ENCODE data around the gene PHF11. TPM values are rescaled to one million over a fixed set of nuclear protein-coding genes. Genes with fewer than 3 reads are reported as not detected.

The PHF11 gene
- polyA plus RNA-seq, 3 donors from 2014 or later, result 67.1 to 79.2 (median 70.6) TPM

DNA sequence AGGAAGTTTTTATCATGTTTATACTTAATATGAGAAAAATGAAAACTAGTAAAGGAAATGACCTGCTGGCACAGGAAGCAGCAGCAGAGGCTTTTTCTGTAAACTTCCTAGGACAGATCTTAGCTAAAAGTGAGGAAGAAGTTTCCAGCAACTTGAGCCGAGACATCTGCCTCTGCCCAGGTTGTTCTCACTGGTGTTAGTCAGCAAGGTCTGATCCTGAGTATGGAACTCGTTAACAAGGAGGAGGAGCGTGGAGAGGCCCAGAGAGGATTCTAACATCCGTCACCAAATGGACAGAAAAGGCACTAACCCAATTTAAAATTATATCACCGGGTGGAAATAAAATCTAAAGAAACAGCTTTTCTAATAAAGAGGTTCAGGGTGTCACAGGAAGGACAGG is 43.6 kb downstream of the PHF11 start:
- Mint-ChIP-seq H3K4me1 (peaks cover 0 to 9% of the 10 kb centered on the region in 2 donors), H3K27ac (no peak overlapping the region), H3K27me3 (ENCODE audit: low read depth in 3 of 3) (peaks cover 0 to 1% (median 0%) of the 10 kb centered on the region in 3 donors), H3K36me3 (peaks cover 33 to 48% (median 36%) of the 10 kb centered on the region in 3 donors), H3K9me3 (no peaks in the 10 kb centered on the region), H3K4me3 (no peak overlapping the region)
- DNase-seq, result no peak

DNA sequence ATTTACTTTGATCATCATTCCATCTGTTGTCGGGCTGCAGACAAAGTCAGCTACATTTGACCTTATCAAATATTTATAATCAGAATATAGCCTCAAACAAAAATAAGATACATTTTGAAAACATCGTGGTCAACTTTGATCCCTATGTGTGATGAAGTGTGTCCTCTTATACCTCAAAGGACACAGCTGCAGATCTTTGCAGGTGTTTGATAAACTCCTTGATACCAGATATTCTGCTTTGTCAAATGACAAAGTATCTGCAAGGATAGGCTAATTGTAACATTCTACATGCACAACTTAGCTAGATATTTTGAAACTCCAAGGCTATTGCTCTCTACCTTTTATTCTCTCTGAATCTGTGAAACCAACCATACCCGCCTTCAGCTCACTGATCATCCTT is 44.0 kb downstream of the PHF11 start:
- Mint-ChIP-seq H3K27me3 (ENCODE audit: low read depth in 3 of 3) (peaks cover 0 to 1% (median 0%) of the 10 kb centered on the region in 3 donors), H3K27ac (no peak overlapping the region), H3K4me3 (no peak overlapping the region), H3K4me1 (peaks cover 0 to 9% of the 10 kb centered on the region in 2 donors), H3K9me3 (no peaks in the 10 kb centered on the region), H3K36me3 (peaks cover 34 to 52% (median 36%) of the 10 kb centered on the region in 3 donors)
- DNase-seq, result no peak

DNA sequence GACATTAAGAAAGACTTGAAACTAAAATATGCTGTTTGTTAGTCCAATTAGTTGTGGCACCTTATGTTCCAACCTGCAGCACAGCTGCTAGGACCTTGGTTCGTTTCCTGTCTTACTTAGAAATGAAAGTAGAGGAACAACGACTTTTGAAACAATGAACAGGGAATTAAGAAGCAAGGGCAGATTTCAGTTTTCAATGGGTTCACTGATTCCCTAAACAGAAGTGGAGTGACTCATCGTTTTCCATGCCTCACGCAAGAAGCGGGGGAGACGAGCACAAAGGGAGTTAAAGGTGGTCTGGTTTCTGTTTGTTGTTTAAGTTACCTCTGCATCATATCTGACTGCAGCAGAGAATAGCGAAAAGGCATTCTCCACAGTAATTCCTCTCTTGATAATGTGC is 44.8 kb downstream of the PHF11 start:
- peaks cover 0 to 9% of the 10 kb centered on the region in 2 donors for H3K4me1 Mint-ChIP-seq
- H3K36me3 Mint-ChIP-seq, result peaks cover 34 to 56% (median 39%) of the 10 kb centered on the region in 3 donors
- no peaks in the 10 kb centered on the region for H3K9me3 Mint-ChIP-seq
- H3K27me3 Mint-ChIP-seq (ENCODE audit: low read depth in 3 of 3), result peaks cover 0 to 1% (median 0%) of the 10 kb centered on the region in 3 donors
- H3K27ac Mint-ChIP-seq, result peak overlapping the region in 3 of 6 donors; percentile 3 to 12 (median 8)
- no peak for DNase-seq
- peak overlapping the region in 3 of 5 donors; percentile 31 to 51 (median 35) for H3K4me3 Mint-ChIP-seq

DNA sequence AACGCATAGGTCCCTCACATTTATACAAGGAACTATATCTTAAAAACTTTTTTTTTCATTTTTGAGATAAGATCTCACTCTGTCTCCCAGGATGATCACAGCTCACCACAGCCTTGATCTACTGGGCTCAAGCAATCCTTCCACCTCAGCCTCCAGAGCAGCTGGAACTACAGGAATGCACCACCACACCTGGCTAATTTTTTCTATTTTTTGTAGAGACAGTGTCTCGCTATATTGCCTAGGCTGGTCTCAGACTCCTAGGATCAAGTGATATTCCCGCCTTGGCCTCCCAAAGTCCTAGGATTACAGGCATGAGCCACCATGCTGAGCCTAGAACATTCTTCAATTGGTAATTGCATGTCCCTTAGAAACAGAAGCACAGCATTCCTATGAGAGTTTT is 47.9 kb downstream of the PHF11 start:
- Mint-ChIP-seq H3K36me3 (peaks cover 20 to 65% (median 37%) of the 10 kb centered on the region in 3 donors), H3K4me3 (no peak overlapping the region), H3K9me3 (no peaks in the 10 kb centered on the region)

DNA sequence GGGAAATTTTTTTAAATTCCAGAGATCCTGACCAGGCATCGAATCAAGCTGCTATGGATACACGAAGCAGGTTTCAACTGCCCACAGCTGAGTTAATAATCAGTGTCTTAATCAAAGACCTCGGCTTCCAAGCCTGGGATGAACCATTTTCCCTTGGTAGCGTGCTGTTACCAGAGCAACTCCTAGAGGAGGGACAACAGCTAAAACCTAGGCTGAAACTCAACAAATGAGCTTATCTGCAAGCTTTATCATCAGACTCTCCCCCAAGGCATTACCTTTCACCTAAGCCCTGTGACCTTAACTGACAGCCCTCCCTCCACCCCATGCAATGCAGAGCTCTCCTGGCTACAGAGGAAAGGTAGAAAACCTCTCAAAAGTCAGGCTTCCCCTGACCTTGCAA is 49.9 kb downstream of the PHF11 start:
- Mint-ChIP-seq H3K9me3 (no peaks in the 10 kb centered on the region), H3K4me1 (peaks cover 0 to 2% of the 10 kb centered on the region in 2 donors), H3K27ac (no peak overlapping the region), H3K4me3 (no peak overlapping the region), H3K27me3 (ENCODE audit: low read depth in 3 of 3) (peaks cover 0 to 1% (median 1%) of the 10 kb centered on the region in 3 donors), H3K36me3 (peaks cover 21 to 67% (median 31%) of the 10 kb centered on the region in 3 donors)
- no peak for DNase-seq

More for the DNA sequence above, 47.9 kb downstream of the PHF11 start:
- H3K27ac Mint-ChIP-seq, result no peak overlapping the region
- no peak for DNase-seq
- peaks cover 0 to 1% (median 1%) of the 10 kb centered on the region in 3 donors for H3K27me3 Mint-ChIP-seq (ENCODE audit: low read depth in 3 of 3)
- peaks cover 0 to 9% of the 10 kb centered on the region in 2 donors for H3K4me1 Mint-ChIP-seq

DNA sequence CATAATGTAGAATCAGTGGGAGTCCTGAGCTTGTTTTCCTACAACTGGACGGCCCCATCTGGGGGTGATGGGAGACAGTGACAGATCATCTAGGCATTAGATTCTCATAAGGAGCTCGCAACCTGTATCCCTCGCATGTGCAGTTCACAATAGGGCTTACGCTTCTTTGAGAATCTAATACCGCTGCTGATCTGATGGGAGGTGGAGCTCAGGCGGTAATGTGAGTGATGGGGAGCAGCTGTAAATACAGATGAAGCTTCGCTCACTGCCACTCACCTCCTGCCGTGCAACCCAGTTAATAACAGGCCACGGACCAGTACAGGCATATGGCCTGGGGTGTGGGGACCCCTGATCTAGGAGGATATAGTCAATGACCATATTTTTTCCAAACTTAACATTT is 50.8 kb downstream of the PHF11 start:
- H3K27me3 Mint-ChIP-seq (ENCODE audit: low read depth in 3 of 3), result peaks cover 0 to 1% (median 1%) of the 10 kb centered on the region in 3 donors
- peaks cover 18 to 63% (median 32%) of the 10 kb centered on the region in 3 donors for H3K36me3 Mint-ChIP-seq
- H3K27ac Mint-ChIP-seq, result no peak overlapping the region
- peaks cover 0 to 4% of the 10 kb centered on the region in 2 donors for H3K4me1 Mint-ChIP-seq
- H3K4me3 Mint-ChIP-seq, result no peak overlapping the region
- H3K9me3 Mint-ChIP-seq, result no peaks in the 10 kb centered on the region
- no peak for DNase-seq

DNA sequence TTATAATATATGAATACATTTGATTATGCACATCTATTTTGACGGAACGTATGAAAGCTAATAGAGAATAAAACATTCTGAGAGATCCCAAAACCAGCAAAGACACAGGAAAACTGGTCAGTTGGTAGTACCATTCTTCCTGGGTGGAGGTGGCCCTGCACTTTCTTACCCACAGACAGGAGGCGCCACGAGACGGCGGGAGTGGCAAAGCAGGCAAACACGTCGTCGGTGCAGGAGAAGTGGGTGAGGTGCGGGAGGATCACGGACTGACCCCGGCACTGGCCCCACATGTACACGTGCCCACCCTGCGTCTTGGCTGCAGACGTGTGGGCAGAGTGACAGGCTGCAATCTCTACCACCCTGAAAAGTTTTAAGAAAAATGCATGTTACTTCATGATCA is 53.5 kb downstream of the PHF11 start:
- Mint-ChIP-seq H3K27me3 (ENCODE audit: low read depth in 3 of 3) (peaks cover 0 to 1% (median 0%) of the 10 kb centered on the region in 3 donors), H3K27ac (no peak overlapping the region), H3K4me3 (no peak overlapping the region), H3K9me3 (no peaks in the 10 kb centered on the region), H3K36me3 (peaks cover 20 to 58% (median 41%) of the 10 kb centered on the region in 3 donors), H3K4me1 (peaks cover 0 to 4% of the 10 kb centered on the region in 2 donors)
- DNase-seq, result no peak

DNA sequence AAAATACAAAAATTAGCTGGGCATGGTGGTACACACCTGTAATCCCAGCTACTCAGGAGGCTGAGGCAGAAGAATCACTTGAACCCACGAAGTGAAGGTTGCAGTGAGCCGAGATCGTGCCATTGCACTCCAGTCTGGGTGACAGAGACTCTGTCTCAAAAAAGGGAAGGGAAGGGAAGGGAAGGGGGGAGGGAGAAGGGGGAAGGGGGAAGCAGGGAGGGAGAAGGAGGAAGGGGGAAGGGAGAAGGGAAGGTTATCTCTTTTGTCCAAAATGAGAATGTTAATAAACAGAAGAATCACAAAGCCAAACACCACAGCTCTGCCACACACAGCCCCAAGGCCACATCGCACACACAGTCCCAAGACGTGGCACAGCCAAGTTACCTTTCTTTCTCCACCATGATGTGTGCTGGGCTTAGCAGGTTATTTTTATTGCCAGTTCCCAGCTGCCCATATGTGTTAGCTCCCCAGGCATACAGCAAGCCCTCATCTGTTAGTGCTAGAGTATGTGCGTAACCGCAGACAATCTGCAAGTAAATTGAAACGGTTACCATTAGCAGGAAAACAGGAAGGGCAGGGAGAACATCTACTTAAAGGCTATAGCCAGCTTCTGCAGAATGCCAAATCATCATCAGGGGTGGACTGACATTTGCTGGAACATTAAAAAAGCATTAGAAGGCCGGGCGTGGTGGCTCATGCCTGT is 55.3 kb downstream of the PHF11 start:
- Mint-ChIP-seq H3K9me3 (no peaks in the 10 kb centered on the region), H3K27ac (no peak overlapping the region)

DNA sequence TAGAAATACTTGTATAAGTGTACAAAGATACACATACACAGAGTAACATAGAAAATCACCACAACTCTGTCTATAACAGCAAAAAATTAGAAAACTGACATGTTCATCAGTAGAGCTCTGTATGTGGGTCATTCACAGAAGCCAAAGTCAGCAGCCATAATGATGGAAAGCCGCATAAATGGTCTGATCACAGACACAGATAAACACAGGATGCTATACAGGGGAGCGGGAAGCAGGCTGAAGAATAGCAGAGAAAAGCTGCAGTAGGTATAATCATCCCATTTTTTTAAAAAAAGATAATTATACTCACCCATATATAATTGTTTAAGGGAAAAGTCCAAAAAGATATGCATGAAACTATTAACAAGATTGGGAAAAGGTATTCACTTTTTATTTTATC is 58.1 kb downstream of the PHF11 start:
- H3K9me3 Mint-ChIP-seq, result no peaks in the 10 kb centered on the region
- H3K4me3 Mint-ChIP-seq, result no peak overlapping the region
- peaks cover 0 to 2% (median 0%) of the 10 kb centered on the region in 3 donors for H3K27me3 Mint-ChIP-seq (ENCODE audit: low read depth in 3 of 3)
- no peak for DNase-seq
- H3K36me3 Mint-ChIP-seq, result peaks cover 23 to 48% (median 29%) of the 10 kb centered on the region in 3 donors
- no peak overlapping the region for H3K27ac Mint-ChIP-seq
- peaks cover 0 to 4% of the 10 kb centered on the region in 2 donors for H3K4me1 Mint-ChIP-seq

More for the DNA sequence above, 55.3 kb downstream of the PHF11 start:
- H3K4me3 Mint-ChIP-seq, result peak overlapping the region in 2 of 5 donors; percentile 36 to 51
- peaks cover 23 to 54% (median 33%) of the 10 kb centered on the region in 3 donors for H3K36me3 Mint-ChIP-seq
- peaks cover 0 to 2% (median 1%) of the 10 kb centered on the region in 3 donors for H3K27me3 Mint-ChIP-seq (ENCODE audit: low read depth in 3 of 3)
- DNase-seq, result no peak
- H3K4me1 Mint-ChIP-seq, result peaks cover 0 to 4% of the 10 kb centered on the region in 2 donors

DNA sequence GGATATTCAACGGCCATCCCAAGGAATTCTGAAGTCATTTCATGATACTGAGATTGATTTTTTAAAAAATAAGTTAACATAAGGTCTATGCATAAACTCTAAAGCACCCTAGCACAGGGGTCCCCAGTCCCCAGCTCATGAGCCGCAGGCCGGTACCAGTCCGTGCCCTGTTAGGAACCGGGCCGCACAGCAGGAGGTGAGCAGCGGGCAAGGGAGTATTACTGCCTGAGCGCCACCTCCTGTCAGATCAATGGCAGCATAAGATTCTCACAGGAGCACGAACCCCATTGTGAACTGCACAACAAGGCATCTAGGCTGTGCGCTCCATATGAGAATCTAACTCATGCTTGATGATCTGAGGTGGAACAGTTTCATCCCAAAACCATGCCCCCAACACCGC is 58.6 kb downstream of the PHF11 start:
- Mint-ChIP-seq H3K27ac (no peak overlapping the region), H3K36me3 (peaks cover 24 to 50% (median 34%) of the 10 kb centered on the region in 3 donors), H3K4me3 (no peak overlapping the region), H3K9me3 (no peaks in the 10 kb centered on the region), H3K4me1 (peaks cover 0 to 4% of the 10 kb centered on the region in 2 donors), H3K27me3 (ENCODE audit: low read depth in 3 of 3) (peaks cover 0 to 2% (median 0%) of the 10 kb centered on the region in 3 donors)
- no peak for DNase-seq

DNA sequence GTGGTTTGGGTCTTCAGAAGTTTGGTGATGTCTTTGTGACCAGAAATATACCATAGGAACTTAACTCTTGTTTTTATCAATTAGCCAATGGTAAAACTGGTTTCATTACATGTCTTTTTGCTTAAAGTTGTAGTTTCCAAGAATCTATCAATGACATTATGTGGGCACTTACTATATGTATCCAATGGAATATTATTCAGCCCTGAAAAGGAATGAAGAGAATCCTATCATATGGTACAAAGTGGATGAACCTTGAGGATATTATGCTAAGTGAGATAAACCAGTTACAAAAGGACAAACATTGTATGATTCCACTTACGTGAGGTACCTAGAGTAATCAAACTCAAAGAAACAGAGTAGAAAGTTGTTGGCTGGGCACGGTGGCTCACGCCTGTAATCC is 63.3 kb downstream of the PHF11 start:
- no peaks in the 10 kb centered on the region for H3K4me1 Mint-ChIP-seq
- DNase-seq, result no peak
- peaks cover 0 to 2% (median 0%) of the 10 kb centered on the region in 3 donors for H3K27me3 Mint-ChIP-seq (ENCODE audit: low read depth in 3 of 3)
- H3K27ac Mint-ChIP-seq, result no peak overlapping the region
- no peak overlapping the region for H3K4me3 Mint-ChIP-seq
- H3K36me3 Mint-ChIP-seq, result peaks cover 33 to 50% (median 43%) of the 10 kb centered on the region in 3 donors
- no peaks in the 10 kb centered on the region for H3K9me3 Mint-ChIP-seq

DNA sequence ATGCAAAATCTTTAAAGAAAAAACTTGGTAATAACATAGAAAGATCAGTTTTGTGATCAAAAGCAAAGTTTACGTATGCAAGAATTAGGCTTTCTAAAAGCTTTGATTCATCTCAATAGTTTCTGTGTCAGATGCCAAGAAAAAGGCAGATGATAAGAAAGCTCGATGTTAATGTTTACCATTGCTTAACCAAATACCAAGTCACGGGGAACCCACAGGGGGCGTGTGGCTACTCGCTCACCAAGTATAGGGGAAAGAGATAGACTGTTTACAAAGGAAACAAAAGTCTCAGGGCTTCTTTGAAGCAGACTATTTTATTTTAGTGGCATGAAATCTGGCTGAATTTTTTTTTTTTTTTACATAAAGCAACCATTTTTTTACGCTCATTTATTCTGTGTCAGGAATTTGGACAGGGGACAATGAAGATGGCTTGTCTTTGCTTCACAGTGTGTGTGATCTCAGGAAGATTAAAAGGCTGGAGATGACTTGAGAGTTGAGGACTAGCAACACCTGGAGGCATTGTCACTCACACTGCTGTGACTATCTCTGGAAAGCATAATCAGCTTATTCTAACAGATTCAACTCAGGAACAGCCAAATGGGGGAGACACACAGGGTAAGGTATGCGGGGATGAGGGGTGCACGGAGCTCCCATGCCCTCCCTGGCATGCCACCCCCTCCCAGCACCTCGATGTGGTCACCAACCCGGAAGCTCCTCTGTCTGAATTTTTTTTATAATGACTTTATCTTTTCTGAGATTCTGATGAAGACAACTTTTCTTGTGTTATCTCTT is 64.7 kb downstream of the PHF11 start:
- Mint-ChIP-seq H3K9me3 (no peaks in the 10 kb centered on the region), H3K36me3 (peaks cover 30 to 44% (median 40%) of the 10 kb centered on the region in 3 donors), H3K4me3 (no peak overlapping the region), H3K27me3 (ENCODE audit: low read depth in 3 of 3) (peaks cover 0 to under 1% (median 0%) of the 10 kb centered on the region in 3 donors), H3K4me1 (no peaks in the 10 kb centered on the region), H3K27ac (peak overlapping the region in 1 of 6 donors; percentile 49)
- no peak for DNase-seq

DNA sequence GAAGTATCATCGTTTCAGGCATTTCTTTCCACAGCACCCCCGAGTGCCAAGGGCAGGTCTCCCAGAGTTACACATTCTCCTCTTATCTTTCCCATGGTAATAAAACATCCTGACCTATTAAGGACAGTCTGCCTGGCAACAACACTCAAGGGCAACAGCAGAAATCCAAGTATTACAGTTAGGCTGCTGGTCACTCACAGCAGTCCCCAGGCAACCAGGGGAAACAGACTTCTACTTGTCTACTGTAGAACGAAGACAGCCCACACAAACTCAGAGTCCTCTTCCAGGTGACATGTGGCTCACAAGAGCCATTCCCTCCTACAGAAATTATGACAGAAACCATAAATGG is 65.3 kb downstream of the PHF11 start:
- H3K4me3 Mint-ChIP-seq, result no peak overlapping the region
- no peak overlapping the region for H3K27ac Mint-ChIP-seq
- H3K9me3 Mint-ChIP-seq, result no peaks in the 10 kb centered on the region
- H3K4me1 Mint-ChIP-seq, result no peaks in the 10 kb centered on the region
- H3K27me3 Mint-ChIP-seq (ENCODE audit: low read depth in 3 of 3), result no peaks in the 10 kb centered on the region
- DNase-seq, result no peak
- peaks cover 30 to 44% (median 39%) of the 10 kb centered on the region in 3 donors for H3K36me3 Mint-ChIP-seq

DNA sequence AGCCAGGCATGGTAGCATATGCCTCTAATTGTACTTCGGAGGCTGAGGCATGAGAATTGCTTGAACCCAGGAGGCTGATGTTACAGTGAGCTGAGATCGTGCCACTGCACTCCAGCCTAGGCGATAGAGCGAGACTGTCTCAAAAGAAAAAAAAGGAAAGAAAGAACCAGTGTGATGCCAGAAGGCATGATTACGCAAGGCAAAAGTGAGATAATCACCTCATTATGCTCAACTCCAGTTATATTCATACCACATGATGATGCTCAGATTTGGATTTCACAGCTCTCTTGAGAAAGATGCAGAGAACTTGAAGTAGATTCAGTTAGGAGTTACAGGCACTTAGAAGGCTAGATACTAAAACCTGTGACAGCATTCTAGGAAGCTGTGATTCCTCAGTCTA is 67.8 kb downstream of the PHF11 start:
- no peaks in the 10 kb centered on the region for H3K9me3 Mint-ChIP-seq
- H3K4me3 Mint-ChIP-seq, result no peak overlapping the region
- DNase-seq, result no peak
- peaks cover 29 to 46% (median 40%) of the 10 kb centered on the region in 3 donors for H3K36me3 Mint-ChIP-seq
- no peak overlapping the region for H3K27ac Mint-ChIP-seq
- H3K27me3 Mint-ChIP-seq (ENCODE audit: low read depth in 3 of 3), result no peaks in the 10 kb centered on the region
- no peaks in the 10 kb centered on the region for H3K4me1 Mint-ChIP-seq

Measured in immature natural killer cell (primary cell).